ENCODE data around the gene TGFBR2.
"Not testable (repeated sequence)": the region's sequence is repeated elsewhere in the genome, so short reads cannot be mapped to it uniquely, and the experiment has no call there.

Gene TGFBR2

GRCh38 chr3:30620402-30621360, 14.3 kb downstream of the TGFBR2 start:
- peak; percentile 44 for DNase-seq

- no peak for DNase-seq
Measured at GRCh38 chr3:30621576-30621975, 15.2 kb downstream of the TGFBR2 start.

GRCh38 chr3:30622047-30622545, 15.7 kb downstream of the TGFBR2 start:
- DNase-seq: no peak

- DNase-seq: no peak
Measured at GRCh38 chr3:30622790-30623189, 16.4 kb downstream of the TGFBR2 start.

- no peak for DNase-seq
Measured at GRCh38 chr3:30623351-30623750, 16.9 kb downstream of the TGFBR2 start.

- DNase-seq: not testable (repeated sequence)
Measured at GRCh38 chr3:30624480-30624879, 18.1 kb downstream of the TGFBR2 start.

- DNase-seq: no peak
Measured at GRCh38 chr3:30625541-30626438, 19.4 kb downstream of the TGFBR2 start.

- no peak for DNase-seq
Measured at GRCh38 chr3:30626443-30627180, 20.2 kb downstream of the TGFBR2 start.

GRCh38 chr3:30628205-30628900, 22.0 kb downstream of the TGFBR2 start:
- DNase-seq: no peak

GRCh38 chr3:30628901-30629590, 22.6 kb downstream of the TGFBR2 start:
- DNase-seq: peak; percentile 58

- no peak for DNase-seq
Measured at GRCh38 chr3:30629746-30630145, 23.3 kb downstream of the TGFBR2 start.

GRCh38 chr3:30630238-30631030, 24.0 kb downstream of the TGFBR2 start:
- DNase-seq: no peak

GRCh38 chr3:30631243-30631904, 25.0 kb downstream of the TGFBR2 start:
- DNase-seq: peak; percentile 91

- DNase-seq: no peak
Measured at GRCh38 chr3:30632065-30632464, 25.7 kb downstream of the TGFBR2 start.

- DNase-seq: no peak
Measured at GRCh38 chr3:30632521-30632920, 26.1 kb downstream of the TGFBR2 start.

- no peak for DNase-seq
Measured at GRCh38 chr3:30633718-30634117, 27.3 kb downstream of the TGFBR2 start.

- DNase-seq: no peak
Measured at GRCh38 chr3:30634761-30635735, 28.6 kb downstream of the TGFBR2 start.
